ENCODE data around the gene ATP6V1A.

ATP6V1A gene
- 64.6 to 98.2 reads per million in 2 experiments for total RNA-seq

GRCh38 chr3:113746548-113747282 lies at the start of gene ATP6V1A:
ATP6V1A (plus strand) TSS chr3:113747035; CDS start chr3:113778754, 31,719 bp downstream.
- peak; percentile 74 for DNase-seq (ENCODE audit: low read depth)

DNA sequence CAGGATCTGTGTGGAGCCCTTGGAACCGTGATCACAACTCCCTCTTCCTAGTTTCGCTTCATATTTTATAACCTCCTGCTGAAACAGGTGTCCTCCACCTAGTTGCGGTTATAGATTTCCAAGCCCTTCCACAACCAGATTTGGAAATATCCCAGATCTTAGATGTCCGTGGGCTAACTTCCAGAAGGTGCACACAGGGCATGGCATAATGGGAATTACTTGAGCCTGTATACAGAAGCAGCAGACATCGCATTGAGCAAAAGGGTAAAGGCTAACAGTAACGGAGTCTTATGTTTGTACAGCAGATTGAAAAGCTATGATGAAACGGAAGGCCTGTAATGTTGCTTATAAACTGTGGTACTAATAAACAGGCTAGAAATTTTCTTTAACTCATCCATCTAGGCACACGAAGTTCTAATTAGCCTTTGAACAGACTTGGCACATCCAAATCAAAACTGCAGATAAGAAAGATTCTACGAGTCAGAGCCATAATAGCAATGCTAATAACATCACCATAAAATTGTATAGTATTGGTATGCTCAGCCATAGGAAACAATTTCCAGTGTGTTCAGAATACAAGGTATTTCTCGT lies 49.2 kb upstream of the ATP6V1A start:
- DNase-seq (ENCODE audit: low read depth), result no peak

- no peak for DNase-seq (ENCODE audit: low read depth)
Measured at GRCh38 chr3:113698213-113698742, 48.6 kb upstream of the ATP6V1A start.

DNA sequence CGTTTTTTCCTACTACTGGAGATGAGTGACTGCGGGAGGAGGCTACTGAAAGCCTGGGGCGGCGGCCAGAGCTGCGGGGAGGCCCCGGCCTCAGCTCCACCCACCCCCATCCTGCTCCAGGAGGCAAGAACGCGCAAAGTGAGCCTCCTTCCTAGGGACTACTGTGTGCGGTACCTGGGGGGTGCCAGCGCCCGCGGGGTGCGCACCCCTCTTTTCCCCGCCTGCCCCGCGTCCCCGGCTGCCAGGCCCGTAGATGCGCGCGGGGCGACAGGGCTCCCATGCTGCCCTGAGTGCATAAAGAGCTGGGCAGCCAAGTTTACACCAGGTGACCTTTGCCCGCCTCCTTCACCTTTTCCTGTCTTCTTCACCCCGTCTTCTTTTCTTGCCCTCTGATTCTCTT lies 47.9 kb upstream of the ATP6V1A start:
- DNase-seq (ENCODE audit: low read depth), result no peak

DNA sequence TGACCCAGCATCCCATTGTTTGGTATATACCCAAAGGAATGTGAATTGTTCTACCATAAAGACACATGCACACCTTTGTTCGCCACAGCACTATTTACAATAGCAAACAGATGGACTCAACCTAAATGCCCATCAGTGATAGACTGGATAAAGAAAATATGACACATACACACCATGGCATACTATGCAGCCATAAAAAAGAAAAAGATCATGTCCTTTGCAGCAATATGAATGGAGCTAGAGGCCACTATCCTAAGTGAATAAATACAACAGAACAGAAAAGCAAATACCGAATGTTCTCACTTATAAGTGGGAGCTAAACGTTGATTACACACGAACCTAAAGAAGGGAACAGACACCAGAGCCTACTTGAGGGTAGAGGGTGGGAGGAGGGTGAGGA lies 39.0 kb upstream of the ATP6V1A start:
- no peak for DNase-seq (ENCODE audit: low read depth)

GRCh38 chr3:113712129-113712528 lies 34.7 kb upstream of the ATP6V1A start:
- DNase-seq (ENCODE audit: low read depth), result no peak

- DNase-seq (ENCODE audit: low read depth), result no peak
Measured at GRCh38 chr3:113714702-113715101, 32.1 kb upstream of the ATP6V1A start.

DNA sequence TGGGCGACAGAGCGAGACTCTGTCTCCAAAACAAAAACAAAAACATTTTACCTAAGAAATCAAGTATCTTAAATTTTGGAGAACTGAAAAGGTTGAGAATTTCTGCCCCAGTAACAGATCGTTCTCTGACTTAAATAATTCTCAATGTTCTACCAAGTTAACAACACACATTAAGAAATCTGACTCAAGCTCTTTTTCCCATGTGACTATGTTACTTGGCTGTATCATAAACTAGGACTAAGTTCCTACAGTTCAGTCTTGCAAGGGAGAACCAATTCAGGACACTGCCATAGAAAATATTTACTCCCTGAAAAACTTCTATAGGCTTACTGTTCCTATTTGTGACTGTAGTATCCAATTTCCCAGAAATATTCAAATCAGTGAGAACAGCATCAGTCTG lies 29.5 kb upstream of the ATP6V1A start:
- no peak for DNase-seq (ENCODE audit: low read depth)

DNA sequence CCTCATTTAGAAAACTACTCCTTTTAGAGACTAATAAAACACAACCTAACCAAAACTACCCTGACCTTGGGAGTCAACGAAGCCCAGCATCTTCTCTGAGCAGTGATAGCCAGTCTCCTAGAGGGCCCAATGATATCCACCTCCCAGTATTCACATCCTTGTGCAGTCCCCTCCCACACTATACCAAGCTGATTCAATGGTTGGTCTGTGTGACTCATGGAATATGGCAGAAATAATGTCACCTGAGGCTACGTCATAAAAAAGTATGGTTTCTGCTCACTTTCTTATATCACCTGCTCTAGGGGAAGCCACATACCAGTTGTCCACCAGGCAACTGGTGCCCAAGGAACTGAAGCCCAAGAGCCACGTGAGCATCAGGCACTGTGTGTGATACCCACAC lies 29.0 kb upstream of the ATP6V1A start:
- DNase-seq (ENCODE audit: low read depth), result no peak

GRCh38 chr3:113719294-113719693 lies 27.5 kb upstream of the ATP6V1A start:
- DNase-seq (ENCODE audit: low read depth), result no peak

DNA sequence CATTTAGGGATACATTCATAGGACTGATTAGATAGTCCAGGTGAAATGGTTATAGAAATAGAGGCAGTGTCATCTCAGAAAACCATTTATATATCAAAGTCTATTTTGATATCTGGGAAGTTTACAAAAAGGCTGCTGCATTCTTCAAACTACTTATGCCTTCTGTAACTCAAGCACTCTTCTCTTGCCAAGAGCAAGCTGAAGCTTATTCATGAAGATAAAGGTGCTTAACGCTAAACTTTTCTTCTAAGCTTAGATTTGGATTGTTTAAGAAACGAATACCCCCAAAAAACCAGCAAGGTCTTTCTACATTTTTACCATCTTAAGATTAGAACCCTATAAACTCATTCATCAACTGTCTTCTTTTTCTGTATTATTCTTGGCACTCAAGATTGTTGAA lies 27.1 kb upstream of the ATP6V1A start:
- DNase-seq (ENCODE audit: low read depth), result no peak

DNA sequence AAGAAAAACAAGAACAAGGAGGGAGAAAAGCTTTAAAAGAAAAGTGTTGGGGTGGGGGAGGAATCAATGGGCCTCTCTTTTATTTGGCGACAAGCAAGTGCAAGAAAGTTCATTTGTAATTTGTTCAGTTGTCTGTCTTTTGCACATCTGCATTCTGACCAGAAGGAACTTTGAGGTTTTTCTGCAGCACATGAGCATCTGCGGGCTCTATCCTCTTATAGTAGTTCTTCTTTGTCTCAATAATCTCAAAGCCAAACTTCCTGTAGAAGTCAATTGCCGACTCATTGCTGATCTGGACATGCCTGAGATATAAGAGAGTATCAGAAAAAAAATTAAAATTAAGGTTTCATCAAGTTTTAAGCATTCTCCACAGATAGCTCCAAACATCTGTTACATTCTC lies 25.2 kb upstream of the ATP6V1A start:
- DNase-seq (ENCODE audit: low read depth), result no peak

- no peak for DNase-seq (ENCODE audit: low read depth)
Measured at GRCh38 chr3:113728661-113729060, 18.2 kb upstream of the ATP6V1A start.

GRCh38 chr3:113730550-113730949 lies 16.3 kb upstream of the ATP6V1A start:
- no peak for DNase-seq (ENCODE audit: low read depth)

DNA sequence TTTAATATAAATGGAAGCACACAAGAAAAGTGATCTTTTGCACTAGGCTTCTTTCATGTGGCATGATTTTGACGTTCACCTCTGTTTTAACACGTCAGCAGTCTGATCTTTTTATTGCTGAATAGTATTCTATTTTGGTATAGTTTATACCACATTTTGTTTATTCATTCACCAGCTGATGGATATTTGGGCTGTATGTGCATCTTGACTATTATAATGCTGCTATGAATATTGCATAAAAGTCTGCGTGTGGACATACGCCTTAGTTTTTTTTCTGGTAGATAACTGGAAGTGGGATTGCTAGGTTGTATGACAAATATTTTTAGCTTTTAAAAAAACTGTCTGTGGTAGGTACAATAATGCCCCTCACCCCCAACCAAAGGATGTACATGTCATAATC lies 15.1 kb upstream of the ATP6V1A start:
- no peak for DNase-seq (ENCODE audit: low read depth)

DNA sequence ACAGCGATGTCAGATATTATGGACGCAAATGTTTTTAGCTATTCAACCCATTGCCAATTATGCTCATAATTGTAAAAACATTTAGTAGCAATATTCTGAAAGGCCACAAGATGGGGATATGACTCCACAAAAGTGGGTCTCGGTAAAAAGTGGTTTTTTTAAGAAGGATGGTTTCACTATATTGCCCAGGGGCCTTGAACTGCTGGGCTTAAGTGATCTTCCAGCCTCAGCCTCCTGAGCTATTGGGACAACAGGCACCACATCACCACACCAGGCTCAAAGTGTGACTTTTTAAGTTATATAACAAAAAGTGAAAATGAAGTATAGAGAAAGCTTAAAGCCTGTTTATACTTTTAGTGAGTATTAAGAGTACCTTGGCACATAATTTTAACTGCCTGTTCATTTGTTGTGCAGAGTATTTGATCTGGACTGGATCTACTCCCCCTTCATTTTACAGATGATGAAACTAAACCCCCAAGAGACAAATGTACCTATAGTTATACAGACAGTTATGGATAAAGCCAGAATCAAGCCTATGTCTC lies 10.2 kb upstream of the ATP6V1A start:
- no peak for DNase-seq (ENCODE audit: low read depth)

GRCh38 chr3:113741086-113741485 lies 5.7 kb upstream of the ATP6V1A start:
- DNase-seq (ENCODE audit: low read depth), result no peak

DNA sequence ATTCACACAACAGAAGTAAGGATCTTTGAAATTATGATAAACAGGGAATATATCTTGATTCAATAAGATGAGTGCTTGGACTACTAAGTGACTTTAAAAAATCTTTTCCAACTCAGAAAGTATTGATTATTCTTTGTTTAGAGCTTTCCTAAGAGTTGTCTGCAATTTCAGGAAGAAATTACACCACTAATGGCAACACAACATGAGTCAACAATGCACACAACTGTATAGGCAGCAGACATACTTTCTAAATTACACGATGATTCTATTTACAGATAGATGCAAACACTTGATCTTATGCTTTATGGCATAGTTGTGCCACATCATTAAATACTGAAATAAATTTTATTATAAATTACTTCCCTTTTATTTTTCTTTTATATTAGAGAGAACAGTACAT lies 5.2 kb upstream of the ATP6V1A start:
- DNase-seq (ENCODE audit: low read depth), result no peak

- no peak for DNase-seq (ENCODE audit: low read depth)
Measured at GRCh38 chr3:113743006-113743630, 3.7 kb upstream of the ATP6V1A start.

DNA sequence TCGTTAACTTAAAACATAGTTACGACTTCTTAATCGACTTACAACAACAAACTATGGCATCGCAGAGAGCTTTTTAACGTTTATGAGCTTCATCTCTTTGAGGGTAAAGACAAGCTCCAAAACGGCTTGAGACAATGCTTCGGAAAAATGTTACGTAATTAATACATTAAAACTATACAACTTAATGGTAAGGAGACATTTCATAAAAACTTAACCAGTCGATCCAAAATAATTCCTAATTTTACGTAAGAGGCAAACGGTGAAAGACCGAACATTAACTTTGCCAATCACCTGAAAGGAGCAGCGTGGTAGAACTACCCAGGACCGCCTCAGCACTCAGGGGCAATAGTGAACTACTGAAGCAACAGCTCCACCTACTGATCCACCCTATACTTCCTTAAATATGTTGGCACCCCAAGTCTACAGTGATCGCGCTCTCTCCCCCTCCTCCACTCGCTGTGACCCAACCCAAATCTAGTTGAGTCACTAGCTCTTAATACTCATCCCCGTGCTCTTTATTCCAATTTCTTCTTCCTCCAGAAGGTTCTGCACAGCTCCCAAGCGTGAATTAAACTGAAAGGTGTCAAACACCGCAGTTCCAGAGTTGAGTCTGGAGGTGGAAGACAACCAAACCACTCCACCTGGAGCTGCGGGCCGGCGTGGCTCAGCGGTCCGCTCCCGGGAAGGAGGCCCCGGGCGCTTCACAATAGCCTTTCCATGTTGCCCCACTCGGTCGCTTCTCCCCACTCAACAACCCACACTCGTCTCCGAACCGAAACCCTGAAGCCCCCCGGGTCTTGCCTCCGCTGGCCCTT lies 1.7 kb upstream of the ATP6V1A start:
- DNase-seq (ENCODE audit: low read depth), result peak; percentile 75

GRCh38 chr3:113745756-113746547 lies 883 bp upstream of the ATP6V1A start, which contains the start of gene NAA50:
NAA50 (minus strand) TSS chr3:113746249; CDS start chr3:113745949, 300 bp downstream.
- DNase-seq (ENCODE audit: low read depth), result peak; percentile 92
